Measurements from ENCODE around the gene HPSE2.

DNA sequence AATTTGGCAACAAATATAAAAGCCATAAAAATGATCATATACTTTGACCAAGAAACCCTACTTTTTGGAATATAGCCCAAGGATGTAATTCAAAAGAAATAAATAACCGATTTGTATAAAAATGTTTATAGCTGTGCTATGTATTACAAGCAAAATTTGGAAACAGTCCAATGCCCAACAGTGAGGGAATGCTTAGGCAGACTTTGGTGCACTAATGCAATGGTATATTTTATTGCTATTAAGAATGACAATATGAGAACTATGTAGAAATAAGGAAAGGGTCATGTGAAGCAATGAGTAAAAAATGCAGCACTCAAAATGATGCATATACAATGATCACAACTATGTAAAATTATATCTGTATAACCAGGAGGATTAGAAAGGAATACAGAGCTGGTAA is 515.1 kb downstream of the HPSE2 start:
- TF ChIP-seq EZH2phosphoT487 (IDR thresholded peaks at IDR 0.05; ENCODE audit: borderline replicate concordance, low read depth): no peak
- TF ChIP-seq, protein P1, sequence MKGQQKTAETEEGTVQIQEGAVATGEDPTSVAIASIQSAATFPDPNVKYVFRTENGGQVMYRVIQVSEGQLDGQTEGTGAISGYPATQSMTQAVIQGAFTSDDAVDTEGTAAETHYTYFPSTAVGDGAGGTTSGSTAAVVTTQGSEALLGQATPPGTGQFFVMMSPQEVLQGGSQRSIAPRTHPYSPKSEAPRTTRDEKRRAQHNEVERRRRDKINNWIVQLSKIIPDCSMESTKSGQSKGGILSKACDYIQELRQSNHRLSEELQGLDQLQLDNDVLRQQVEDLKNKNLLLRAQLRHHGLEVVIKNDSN (IDR thresholded peaks at IDR 0.05; ENCODE audit: borderline replicate concordance, low read depth): no peak

All from SK-N-SH (cell line).